ENCODE results near the gene GNAQ.
"Not testable (repeated sequence)": the region's sequence is repeated elsewhere in the genome, so short reads cannot be mapped to it uniquely, and the experiment has no call there.

Gene GNAQ

DNA sequence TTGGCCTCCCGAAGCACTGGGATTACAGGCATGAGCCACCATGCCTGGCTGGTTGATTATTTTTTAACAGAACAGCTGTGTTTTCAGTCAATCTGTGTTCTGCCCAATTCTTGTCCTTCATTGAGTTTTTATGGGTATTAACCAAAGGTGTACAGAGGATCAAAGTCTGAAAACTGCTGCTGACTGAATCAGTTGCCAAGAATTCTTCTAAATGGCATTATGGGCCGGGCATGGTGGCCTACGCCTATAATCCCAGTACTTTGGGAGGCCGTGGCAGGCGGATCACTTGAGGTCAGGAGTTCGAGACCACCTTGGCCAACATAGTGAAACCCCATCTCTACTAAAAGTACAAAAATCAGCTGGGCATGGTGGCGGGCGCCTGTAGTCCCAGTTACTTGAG, 150.0 kb downstream of the GNAQ start:
- DNase-seq = not testable (repeated sequence)

GRCh38 chr9:77881111-77881510, 150.5 kb downstream of the GNAQ start:
- DNase-seq = peak in 1 of 58 donors; percentile 9

DNA sequence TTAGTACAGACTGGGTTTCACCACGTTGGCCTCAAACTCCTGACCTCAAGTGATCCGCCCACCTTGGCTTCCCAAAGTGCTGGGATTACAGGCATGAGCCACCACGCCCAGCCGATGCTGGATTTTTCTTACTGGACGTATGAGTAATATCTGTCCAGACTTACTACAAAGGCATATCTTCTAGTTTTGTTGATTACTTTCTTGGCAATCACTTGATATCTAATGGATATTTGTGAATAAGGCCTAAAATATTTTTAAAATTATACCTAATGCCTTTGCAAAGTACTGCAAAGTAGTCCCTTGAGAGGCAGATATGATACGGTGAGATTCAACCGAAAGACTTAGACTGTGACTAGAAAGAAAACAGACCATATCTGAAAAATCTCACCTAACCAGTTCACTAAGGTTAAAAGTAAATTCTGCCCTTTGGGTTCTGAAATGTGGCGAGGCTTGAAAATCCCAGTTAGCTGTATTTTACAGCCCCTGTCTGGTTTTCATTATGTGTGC, 152.1 kb downstream of the GNAQ start:
- DNase-seq = no peak

DNA sequence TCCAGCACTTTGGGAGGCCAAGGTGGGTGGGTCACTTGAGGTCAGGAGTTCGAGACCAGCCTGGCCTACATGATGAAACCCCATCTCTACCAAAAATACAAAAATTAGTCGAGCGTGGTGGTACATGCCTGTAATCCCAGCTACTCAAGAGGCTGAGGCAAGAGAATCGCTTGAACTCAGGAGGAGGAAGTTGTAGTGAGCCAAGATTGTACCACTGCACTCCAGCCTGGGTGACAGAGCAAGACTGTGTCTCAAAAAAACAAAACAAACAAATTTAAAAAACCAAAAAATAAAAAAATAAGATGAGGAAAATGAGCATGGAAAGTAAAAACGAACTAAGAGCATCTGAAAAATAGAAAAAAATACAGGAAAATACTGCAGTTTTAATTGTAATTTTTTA, 152.8 kb downstream of the GNAQ start:
- not testable (repeated sequence) for DNase-seq

- DNase-seq = no peak
Observed at GRCh38 chr9:77877976-77878375, 153.6 kb downstream of the GNAQ start.

DNA sequence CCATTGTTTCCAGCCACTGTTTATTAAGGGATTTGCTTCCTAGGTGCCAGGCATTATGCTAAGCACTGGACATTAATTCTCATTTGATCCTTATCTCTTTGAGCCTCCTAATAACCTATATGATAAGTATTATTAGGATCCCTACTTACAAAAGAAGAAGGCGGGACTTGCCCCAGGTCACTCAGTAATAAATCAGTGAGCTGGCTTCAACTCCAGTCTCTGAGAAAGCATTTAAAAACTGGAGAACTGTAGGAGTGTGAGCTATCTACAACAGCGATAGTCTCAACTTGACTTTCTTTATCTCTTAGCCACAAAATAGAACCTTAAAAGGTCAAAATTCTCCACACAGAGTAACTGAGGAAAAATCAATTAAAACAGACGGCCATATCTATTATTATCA, 155.0 kb downstream of the GNAQ start:
- no peak for DNase-seq

- DNase-seq = peak in 1 of 58 donors; percentile 5
Observed at GRCh38 chr9:77876091-77876490, 155.5 kb downstream of the GNAQ start.

GRCh38 chr9:77872863-77873262, 158.7 kb downstream of the GNAQ start:
- DNase-seq = no peak

DNA sequence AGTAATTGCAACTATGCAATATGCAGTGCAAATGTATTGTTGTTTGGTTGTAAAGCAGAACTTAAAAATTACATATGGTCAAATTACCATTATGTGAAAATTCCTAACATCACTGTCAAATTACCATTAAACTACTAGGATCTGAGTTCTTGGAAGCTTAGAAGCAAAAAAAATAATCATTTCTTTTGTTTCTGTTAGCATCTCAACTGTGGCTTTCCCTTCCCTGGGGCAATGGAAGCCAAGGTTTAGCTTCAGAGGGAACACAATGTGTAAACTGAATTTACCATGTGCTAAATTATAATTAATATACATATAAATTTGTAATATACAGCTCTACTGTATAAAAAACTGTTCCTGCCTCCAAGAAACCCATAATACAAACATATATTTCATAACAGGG, 159.4 kb downstream of the GNAQ start:
- no peak for DNase-seq

DNA sequence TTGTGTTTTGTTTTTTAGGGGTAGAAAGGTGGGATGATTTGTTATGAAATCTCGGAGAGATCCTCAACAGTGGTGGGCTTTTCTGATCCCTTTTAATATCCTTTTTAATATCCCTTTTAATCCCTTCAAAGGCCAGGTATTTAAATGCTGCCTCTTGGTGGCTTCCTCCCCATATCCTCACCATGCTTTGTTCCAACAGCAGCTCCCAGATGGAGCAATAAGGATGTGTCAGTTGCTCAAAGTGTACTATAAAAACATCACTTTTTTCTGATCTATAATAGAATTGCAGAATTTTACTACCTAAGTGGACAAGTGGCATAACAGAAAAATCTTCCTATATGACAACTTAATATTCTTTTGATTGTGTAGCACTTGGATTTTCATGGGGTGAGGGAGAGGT, 160.1 kb downstream of the GNAQ start:
- no peak for DNase-seq

GRCh38 chr9:77866878-77867277, 164.7 kb downstream of the GNAQ start:
- DNase-seq = no peak

DNA sequence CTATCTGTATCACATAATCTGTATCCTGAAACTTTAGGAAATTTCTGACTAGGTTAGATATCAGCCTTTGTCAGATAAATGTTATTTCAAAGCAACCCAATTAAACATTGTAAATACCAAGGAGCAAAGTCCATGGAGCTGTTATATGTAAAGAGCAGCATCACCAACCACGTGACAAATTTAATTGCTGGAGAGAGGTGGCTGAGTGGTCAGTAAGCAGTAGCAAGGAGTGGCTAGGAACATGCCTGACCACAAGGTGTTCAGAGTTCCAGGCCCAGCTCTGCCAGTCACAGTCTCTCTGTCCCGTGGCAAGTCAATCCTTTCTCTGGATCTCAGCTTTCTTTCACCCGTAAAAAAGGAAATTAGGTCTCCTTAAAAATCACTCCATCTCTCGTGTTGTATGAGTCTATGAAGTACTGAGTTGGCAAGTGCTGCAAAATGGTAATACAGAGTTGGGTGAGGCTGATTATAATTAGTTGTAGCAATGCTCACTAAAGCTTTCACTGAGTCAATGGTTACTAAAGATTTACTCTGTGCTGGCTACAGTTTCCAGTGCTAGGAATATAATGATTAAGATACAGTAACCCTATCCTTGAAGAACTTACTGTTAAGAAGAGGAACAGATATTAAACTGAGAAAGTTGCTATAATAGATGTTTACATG, 166.1 kb downstream of the GNAQ start:
- no peak for DNase-seq

DNA sequence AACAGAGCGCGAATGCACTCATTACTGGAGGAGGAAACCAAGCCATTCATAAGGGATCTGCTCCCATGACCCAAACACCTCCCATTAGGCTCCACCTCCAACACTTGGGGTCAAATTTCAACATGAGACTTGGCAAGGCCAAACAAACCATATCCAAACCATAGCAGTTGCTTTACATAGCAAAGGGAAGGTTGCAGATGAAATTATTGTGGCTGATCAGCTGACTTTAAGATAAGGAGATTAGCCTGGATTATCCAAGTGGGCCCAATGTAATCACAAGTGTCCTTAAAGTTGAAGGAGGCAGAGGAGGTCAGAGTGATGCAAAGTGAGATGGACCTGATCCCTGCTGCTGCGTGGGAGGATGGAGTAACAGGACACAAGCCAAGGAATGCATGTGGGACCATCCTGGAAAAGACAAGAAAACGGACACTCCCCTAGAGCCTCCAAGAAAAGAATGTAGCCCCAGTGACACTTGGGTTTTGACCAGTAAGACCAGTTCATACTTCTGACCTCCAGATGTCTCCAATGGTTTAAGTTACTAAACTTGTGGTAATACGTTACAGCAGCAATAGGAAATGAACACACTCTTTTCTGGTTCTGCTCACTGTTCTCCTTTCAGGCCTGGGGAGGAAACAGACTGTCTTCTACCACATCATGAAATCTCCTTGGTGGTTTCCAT, 167.3 kb downstream of the GNAQ start:
- no peak for DNase-seq

- DNase-seq = not testable (repeated sequence)
Observed at GRCh38 chr9:77863638-77864037, 168.0 kb downstream of the GNAQ start.

- not testable (repeated sequence) for DNase-seq
Observed at GRCh38 chr9:77860953-77861352, 170.7 kb downstream of the GNAQ start.

DNA sequence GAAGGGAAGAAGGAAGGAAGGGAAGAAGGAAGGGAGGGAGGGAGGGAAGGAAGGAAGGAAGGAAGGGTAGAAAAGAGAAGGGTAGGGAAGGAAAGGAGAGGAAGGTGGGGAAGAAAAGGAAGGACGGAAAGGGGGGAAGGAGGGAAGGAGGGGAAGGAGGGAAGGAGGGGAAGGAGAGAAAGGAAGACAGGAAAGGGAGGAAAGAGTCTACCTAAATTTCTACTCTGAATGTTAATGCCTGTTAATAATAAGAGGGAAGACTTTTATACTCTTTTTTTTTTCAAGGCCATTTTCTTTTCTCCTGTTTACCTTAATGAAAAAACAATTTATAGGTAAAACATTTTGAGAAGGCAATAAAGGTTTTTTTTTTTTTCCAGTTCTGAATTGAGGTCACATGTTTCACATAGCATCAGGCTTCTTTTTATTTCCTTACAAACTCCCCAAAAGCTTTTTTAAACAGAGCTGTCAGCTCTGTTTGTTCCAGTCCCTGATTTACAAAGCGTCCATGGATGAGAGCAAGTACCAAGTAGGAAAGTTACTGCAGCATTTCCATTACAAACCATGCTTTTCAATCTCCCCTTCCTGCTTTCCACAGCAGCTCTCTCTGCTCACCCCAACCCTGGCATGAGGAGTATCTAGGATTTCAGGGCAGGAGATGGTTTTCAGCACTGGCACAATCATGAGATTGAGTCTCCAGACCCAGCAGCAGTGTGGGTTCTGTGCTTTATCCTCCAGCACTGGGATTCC, 173.9 kb downstream of the GNAQ start:
- peak in 2 of 58 donors; percentile 16 to 39 for DNase-seq

DNA sequence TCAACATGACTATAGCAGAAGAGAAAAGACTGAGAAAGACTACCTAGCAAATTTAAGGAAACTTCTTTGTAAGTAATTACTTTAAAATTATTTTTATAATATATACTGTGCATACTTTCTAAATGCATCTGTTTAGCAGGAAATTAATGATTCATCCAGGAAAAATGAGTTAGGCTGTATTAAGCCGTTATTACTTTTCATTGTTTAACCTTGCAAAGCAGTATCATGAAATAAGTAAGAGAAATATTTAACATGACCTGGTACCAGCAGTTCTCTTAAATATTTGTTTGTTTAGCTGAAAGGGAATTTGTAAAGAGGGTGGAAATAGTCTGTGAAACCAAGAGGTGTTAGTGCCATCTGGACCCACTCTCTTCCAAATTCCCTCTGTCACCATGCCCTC, 175.0 kb downstream of the GNAQ start:
- no peak for DNase-seq

DNA sequence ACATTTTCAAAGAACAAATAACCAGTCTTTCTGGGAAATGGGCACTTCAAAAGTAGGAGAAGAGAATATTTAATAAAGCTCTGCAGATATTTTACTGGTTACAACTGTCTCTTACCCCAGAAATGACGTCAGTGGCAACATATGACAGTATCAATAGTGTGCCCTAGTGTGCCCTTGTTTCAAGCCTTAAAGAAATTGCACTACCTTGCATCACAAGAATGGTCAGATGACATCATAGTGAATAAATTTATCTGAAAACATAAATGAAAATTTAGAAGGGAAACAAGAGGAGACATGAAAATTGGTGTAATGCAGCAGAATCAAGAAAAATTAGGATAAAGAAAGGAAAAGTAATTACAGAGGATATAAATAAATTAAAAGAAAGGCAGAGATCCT, 176.7 kb downstream of the GNAQ start:
- DNase-seq = no peak

DNA sequence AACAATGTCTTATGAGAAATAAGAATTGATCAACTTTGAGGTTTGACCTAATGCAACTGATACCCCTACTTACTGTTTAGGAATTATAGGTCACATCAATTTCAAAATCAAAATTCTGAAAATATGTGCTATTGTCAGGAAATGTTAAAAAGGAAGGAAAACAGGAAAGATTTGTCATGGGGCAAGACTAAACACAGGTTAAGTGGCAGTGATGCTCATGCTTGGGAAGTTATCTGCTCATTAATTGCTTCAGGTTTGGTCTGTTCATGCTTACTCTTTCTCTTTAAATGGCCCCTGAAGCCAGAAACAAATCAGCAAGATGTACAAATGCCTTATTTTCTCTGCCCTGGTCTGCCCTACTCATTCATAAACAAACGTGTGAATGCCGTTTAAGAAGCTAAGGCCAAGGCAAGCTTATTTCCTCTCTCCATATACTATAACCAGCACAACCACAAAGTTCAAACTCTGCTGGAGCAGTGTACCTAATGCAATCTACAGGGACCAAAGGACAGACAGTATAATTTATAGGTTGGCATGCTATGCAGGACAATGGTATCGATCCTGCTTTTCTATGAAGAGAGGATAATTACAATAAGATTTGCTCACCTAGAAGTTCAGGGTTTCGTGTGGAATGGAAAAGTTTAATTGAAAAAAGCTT, 177.2 kb downstream of the GNAQ start:
- DNase-seq = no peak

DNA sequence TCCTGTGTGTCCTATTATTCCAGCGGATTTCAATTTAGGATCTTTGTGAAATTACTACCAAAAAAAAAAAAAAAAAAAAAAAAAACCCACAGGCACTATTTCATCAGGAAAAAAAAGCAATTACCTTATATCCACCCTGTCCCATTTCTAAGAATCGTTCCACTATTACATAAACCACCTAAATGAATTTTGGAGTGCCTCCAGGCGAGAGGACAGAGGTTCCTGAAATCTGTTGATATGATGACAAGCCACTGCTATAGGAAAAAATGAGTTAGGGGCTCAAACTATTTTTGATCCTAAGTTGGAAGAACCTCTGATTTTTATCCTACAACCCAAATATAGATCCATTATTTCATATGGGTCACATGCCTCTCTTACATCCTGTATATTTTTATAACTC, 177.9 kb downstream of the GNAQ start:
- no peak for DNase-seq

DNA sequence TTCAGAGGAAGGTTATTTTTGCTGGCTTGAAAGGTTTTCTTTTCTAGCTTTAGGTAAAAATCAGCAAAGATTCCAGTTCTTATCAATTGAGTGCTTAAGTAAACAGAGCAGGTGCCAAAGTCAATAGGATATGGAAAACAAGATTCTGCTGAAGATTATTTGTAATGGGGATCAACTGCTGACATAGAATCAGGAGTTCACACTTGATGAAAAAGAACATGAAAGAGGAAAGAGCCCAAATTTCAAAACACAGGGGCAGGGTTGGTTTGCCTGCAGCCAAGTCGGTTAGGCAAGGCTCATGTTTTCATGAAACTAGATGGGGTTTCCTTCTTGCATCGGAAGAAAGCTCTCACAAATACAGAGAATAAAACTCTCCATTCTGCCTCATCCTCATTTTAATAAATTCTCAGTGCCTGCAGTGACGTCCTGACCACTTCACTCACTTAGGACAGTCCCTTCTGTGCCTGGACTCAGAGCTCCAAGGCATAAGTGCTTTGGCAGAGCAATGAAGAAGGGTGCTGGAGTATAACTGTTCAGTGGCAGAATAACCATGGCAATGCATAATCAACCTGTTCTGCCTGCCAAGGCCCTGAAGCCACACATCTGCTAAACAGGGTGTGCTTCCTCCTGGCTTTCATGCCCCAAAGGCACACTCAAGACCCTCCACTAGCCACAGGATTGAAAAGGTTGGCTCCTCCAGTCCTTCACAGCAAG, 179.6 kb downstream of the GNAQ start:
- DNase-seq = peak in 6 of 58 donors; percentile 5 to 42 (median 30)
